NCI-H2081 (cell line): ENCODE results near the gene CLPTM1L.
A peak's percentile ranks its signal among the peaks of the same experiment; 100 is the strongest.

ENCODE experiments used
- DNase-seq, 2 experiments: peaks; one replicate each; lab custom pipeline; 2025; lab: John Stamatoyannopoulos, UW

Gene CLPTM1L

DNA sequence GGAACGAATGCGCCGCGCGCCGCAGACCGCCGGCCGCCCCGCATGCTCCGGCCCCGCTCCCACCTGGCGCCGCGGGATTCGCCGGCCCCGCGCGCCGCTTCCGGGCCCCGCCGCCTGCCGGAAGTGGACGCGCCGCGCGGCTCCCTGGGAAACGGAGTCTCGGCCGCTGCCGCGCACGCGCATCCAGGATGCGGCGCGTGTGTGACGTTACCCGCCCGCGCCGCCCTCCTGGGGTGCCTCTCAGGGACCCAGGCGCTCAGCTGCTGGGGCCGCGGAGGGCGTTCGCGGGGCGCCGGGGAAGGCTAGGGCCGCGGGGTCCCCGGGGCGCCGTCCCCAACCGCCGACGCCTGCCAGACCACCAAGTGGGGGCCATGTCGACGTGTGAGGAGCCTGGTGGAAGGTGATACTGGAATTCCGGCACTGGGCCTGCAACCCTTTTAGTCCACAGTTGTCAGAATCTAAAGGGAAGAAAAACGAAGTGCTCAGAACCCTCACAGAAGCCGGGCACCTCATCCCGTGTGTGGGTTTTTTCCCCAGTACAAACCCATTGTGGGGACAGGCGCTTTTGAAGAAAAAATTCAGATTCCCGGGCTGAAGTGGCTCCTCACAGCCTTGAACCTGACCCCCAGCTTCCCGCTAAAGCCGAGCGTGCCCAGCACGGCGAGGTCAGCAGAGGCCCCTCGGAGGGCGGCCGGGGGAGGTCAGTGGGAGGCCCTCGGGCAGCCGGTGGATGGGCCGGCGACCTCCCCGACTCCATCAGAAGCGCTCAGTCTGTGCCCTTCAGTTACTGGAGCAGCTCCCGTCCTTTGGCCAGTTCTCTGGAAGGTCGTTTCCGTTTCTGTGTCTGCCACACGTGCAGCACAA, at the start of gene CLPTM1L:
CLPTM1L (minus strand) TSS at position 125 of the 864 bp plus-strand sequence. CDS start 258 bp downstream, outside the sequence.
- DNase-seq: peak; percentile 96 to 97

GRCh38 chr5:1393571-1394501, 48.9 kb upstream of the CLPTM1L start:
- DNase-seq: no peak

DNA sequence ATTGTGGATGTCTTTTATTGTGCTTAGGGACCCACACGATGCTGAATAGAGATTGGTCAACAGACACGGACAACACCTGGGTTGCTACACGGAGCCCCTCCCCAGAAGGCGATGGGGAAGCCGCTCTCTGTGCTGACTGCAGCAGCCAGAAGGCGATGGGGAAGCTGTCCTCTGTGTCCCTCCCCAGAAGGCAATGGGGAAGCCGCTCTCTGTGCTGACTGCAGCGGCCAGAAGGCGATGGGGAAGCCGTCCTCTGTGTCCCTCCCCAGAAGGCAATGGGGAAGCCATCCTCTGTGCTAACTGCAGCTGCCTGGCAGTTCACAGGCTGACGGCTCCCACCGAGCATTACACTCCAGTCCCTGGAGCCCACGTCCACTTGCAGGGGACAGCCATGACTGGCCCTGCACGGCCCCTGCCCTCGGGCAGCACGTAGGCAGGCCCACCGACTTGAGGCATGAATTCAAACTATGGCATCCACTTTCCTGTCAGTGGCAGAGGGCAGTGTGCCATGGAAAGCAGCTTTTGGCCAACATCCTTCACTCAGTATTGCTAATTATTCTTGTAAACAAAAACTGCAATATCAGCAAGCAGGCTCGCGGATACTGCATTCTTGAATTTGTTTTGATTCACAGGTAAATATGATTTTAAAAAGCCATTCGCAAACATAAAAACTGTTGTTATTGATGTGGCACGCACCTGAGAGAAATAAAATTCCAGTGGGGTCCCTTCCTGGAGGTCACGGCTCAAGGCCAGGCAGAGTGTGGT, 48.1 kb upstream of the CLPTM1L start:
- no peak for DNase-seq

- no peak for DNase-seq
Observed at GRCh38 chr5:1392261-1392660, 47.4 kb upstream of the CLPTM1L start.

GRCh38 chr5:1391691-1392090, 46.8 kb upstream of the CLPTM1L start:
- DNase-seq: no peak

GRCh38 chr5:1390861-1391600, 46.1 kb upstream of the CLPTM1L start:
- no peak for DNase-seq

- DNase-seq: no peak
Observed at GRCh38 chr5:1390333-1390732, 45.4 kb upstream of the CLPTM1L start.

DNA sequence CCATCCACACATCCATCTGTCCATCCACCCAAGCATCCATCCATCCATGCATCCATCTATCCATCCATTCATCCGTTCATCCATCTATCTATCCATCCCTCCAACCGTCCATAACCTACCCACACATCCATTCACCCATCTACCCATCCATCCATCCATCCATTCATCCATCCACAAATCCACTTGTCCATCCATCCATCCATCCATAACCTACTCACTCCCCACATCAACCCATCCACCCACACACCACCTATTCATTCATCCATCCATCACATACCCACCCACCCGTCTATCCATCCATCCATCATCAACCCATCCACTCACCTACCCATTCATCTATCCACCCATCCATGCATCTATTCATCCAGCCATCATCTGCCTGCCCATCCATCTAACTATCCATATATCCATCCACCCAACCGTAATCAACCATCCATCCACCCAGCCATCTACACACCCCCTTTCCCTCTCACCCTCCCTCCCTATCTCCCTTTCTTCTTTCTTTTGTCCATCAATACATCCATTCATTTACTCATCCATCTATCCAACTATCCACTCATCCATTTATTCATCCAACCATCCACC, 43.6 kb upstream of the CLPTM1L start:
- no peak for DNase-seq

DNA sequence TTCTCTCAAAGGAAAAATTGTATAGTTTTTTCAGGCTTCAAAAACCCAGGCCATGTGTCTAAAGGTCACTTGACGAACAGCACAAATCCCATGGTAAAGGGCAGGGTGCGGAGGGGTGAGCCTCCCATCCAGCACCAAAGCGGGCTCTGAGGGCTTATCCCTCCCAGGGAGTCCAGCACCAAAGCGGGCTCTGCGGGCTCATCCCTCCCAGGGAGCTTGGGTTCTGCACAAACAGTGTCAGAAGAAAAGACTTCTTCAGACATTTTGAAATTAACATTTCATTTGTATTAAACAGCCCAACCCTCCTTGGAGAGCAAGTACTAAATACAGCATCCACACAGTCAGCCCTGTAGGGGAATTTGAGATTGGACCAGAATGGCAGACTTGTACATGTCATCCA, 43.0 kb upstream of the CLPTM1L start:
- DNase-seq: no peak

GRCh38 chr5:1387059-1387755, 42.3 kb upstream of the CLPTM1L start:
- peak in 1 of 2 experiments; percentile 23 for DNase-seq

- DNase-seq: peak; percentile 38 to 68
Observed at GRCh38 chr5:1386274-1386717, 41.4 kb upstream of the CLPTM1L start.

GRCh38 chr5:1385395-1386273, 40.7 kb upstream of the CLPTM1L start:
- DNase-seq: peak; percentile 89 to 90

GRCh38 chr5:1384521-1384920, 39.6 kb upstream of the CLPTM1L start:
- DNase-seq: no peak

GRCh38 chr5:1383886-1384401, 39.0 kb upstream of the CLPTM1L start:
- DNase-seq: no peak

- DNase-seq: no peak
Observed at GRCh38 chr5:1383344-1383743, 38.4 kb upstream of the CLPTM1L start.

DNA sequence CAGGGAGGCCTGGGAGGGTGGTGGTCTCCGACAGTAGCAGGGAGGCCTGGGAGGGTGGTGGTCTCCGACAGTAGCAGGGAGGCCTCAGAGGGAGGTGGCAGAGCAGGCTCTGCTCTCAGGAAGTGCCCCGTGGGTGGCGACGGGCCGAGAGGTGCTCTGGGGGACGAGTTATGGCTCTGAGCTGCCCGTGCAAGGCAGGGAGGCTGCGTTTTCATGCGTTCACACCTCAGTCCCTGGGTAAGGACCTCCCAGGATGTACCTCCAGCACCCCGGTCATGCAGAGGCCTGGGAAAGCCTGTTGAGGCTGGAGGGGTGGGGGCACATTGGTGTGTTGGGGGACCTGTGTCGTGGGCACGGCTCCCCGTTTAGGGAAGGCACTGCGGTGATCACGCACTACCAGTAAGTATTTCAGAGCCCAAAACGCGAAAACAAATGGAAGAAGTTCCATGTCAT, 37.4 kb upstream of the CLPTM1L start:
- no peak for DNase-seq

DNA sequence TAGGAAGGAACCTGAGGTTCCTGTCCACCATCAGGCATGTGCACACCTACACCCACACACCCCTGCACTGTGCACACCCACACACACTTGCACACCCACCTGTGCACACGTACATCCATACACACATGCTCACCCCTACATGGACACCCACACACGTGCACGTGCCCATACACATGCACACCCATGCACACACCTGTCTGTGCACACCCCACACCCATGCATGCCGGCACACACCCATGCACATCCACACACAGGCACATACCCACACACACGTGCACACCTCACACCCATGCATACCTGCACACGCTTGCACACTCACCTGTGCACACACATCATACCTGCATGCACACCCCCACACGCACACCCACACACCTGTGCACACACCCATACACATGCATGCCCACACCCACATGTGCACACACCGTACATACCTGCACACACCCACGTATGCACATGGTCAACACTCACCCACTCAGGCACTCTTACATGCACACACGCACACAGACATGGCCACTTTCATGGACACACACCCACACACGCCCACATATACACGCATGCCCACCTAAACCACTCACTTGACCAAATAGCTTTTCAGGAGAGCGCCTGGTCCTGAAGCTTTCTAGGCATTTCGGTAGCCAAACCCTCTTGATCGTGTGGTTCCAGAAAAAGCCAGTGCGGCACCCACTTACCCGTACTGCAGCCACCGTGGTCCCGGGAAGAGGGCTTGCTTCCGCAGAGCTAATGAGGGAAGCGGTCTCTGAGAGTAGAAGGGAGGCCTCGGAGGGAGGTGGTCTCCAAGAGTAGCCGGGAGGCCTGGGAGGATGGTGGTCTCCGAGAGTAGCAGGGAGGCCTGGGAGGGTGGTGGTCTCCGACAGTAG, 36.7 kb upstream of the CLPTM1L start:
- DNase-seq: no peak

GRCh38 chr5:1380910-1381309, 36.0 kb upstream of the CLPTM1L start:
- DNase-seq: no peak
